HG03558 (cell line): ENCODE results near the gene HLA-DMA.

Experiments
- ATAC-seq: cut with Tn5 transposase; IDR thresholded peaks from one replicate; pipeline ENCODE4 v1.9.1; 2021; ENCODE audit warnings: moderate number of reproducible peaks; ENCODE audit not compliant: unreplicated experiment; ENCODE audit errors: extremely low read depth

HLA-DMA gene

DNA sequence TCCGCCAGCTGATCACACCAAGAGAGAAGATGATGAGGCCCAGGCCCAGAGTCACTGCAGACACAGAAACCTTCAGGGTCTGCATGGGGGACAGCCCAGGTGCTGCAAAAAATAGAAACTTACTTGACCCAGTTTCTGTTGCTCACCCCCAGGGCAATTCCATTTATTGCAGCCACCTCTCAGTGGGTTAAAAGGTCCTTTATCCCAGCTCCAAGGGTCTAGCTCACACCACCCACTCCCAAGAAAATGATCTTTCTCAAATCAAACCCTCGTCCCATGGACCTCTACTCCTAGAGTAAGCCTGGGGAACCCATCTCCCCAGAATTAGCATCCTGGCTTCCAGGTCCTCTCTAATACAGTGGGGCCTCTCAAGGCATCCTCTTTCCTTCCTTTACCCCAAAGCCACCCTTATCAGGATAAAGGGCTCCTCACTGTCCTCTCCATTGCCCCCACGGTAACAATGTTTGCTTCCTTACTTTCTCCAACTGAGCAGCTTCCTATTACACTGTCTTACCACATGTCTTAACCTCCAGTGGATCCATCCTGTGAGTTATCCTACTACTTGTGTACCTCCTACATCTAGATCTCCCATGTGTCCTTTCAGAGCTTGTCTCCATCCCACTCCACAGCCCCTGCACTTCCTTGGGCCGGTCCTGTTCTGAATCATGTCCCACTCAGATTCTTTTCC lies 17.2 kb downstream of the HLA-DMA start:
- no peak for ATAC-seq

DNA sequence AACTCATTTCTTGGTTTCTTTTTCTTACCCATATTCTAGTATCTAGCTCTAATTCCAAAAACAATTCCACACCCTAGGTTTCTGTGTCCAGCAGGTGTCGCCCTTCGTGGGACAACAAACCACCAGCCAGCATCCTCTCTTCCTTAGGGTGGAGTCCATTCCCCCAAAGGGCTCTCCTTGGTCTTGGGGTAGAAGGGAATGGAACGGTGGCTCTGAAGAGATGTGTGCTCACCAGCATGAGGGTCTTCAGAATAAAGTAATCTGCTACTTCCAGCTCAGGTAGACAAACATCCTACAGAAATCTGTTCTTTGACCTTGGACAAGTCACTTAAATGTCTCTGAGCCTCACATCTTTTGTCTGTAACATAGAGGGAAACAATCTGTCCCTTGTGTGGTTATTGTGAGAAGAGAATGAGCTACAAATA lies 19.2 kb downstream of the HLA-DMA start:
- ATAC-seq, result no peak

DNA sequence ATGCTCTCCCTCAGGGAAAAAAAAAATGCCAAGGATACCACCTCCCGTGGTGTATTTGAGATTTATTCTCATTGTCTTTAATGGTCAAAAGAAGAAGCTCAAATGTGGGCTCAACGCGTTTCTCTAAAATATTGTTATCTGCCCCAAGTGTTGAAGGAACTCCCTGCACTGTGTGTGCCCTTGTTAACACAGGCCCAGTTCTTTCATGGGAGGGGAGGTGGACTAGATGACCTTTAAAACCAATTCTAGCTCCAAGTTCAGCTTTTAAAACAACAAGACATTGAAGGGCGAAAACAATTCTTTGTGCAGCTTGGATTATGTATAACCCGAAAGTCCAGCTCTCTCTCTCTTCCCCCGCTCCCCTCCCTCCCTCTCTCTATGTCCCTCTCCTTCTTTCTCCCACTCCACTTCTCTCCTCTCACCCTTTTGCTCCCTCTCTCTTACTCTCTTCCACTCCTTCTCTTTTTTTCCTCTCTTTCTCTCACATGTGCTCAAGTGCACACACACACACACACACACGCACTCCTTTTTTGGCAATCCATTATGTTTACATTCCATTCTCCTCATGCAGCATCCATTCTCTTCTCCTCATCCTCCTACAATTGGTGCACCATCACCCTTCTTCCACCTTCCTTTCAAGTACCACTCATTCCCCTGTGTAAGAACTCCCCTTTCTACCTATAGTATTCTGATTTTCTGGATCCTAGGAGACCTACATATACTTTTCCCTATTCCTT lies 20.6 kb downstream of the HLA-DMA start:
- no peak for ATAC-seq

DNA sequence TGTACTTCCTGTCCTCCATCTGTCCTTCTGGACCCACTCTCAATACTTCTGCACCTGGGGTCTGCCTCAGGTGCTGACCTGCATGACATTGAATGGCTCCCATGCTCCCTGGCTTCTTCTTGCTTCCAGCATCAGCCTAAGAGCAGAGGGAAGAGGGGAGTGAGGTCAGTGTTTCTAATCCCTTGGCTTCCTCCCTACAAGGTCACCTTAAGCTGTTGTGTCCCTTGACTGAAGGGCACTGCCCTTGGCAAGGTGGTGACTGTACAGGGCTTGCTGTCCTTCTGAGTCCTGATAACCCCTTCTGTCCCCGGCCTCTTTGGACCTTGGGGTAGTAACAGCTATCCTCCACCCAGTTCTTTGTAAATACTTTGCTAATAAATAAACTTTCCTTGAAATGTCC lies 21.7 kb downstream of the HLA-DMA start:
- ATAC-seq, result no peak

DNA sequence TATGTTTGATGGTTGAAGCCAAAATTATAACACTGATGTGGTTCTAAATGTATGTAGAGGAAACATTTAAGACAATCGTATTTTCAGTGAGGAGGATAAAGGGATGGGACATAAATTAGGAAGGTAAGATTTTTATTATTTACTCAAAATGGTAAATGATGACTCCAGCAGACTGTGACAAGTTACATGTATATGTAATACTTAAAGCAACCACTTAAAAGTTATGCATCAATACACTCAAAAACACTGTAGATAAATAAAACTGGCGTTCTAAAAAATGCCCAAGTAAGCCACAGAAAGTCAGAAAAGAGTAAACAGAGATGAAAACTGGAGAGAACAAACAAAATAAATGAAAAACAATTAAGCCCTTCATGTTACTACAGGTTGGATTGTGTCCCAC lies 30.8 kb downstream of the HLA-DMA start:
- ATAC-seq, result no peak

DNA sequence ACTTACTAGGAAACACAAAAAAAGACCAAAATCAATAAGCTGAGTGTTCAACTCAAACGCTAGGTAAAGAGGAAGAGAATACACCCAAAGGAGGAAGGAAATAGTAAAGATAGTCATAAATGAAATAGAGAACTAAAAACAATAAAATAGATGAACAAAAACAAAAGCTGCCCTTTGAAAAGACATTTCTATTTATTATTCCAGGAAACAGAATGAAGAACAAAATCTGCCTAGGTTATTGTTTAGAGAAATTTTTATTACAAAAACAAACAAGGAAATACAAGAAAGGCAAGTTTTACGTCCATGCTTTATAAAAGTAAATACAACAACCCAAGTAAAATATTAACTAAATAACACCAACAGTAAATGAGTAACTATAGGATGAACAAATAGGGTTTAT lies 32.2 kb downstream of the HLA-DMA start:
- ATAC-seq, result no peak

DNA sequence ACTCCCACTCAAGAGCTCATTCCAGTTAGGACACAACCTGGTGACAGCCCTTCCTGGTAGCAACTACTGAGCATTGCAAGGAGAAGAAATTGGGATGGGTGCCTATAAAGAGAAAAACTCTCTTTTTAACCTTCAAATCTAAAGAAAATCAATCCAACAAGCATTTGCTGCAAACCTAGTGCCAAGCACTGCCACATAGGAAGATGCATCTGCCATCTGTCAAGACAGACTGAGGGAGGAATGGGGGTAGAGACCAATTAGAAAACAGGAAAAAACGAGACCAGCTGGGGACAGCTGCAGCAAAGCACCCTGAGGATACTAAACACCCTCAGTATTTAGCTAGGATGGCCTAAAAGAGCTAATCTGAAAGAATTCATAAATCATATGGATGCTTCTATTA lies 39.9 kb downstream of the HLA-DMA start:
- no peak for ATAC-seq

DNA sequence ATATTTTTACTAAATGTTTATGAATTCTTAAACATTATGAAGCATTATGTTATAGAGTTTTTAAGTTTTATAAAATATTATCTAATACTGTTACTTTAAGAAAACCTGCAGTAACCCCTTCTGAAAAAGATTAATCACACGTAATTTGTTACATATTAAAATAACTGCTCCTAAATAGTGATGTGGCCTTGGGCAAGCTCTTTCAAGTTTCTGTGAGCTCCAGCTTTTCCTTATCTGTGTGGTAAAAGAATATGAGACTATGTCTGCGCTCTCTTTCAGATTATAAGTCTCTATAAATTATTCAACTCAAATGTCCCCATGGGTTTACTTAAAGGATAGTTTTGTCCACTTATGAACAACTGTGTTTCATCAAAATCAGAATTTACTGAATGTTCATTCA lies 44.0 kb downstream of the HLA-DMA start:
- no peak for ATAC-seq

DNA sequence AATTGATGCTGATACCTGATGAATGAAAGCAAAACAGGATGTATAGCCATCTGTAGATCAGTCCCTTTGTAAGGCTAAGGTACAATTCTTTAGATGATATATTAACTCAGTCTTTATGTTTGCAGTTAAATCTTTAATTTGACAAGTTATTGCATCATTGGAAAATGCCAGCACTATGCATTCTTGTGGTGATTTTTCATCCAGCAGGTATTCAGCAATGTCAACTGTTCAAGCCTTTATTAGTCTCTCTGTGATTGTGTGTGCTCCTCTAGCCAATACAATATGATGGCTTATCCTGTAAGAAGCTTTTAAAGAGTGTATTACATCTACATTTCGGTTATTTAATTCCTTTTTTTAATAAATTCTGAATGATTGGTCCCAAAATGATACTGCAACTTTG lies 46.4 kb downstream of the HLA-DMA start:
- ATAC-seq, result no peak

DNA sequence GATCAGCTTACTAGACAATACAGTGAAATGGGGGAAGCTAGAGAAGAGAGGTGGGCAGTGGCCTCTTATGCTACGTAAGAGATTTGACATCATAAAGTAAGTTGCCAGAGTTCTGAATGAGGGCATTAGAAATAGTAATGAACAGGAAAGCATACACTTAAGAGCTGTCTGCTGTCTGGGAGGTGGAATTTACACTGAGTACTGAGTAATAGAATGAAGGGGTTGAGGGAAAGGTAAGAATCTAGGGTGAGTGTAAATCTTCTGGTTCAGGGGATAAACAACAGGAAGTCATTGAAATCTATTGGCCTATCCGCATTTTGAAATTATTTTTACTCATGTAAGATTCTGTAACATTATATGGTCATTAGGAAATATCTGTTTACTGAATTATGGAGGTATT lies 47.8 kb downstream of the HLA-DMA start:
- ATAC-seq, result no peak

DNA sequence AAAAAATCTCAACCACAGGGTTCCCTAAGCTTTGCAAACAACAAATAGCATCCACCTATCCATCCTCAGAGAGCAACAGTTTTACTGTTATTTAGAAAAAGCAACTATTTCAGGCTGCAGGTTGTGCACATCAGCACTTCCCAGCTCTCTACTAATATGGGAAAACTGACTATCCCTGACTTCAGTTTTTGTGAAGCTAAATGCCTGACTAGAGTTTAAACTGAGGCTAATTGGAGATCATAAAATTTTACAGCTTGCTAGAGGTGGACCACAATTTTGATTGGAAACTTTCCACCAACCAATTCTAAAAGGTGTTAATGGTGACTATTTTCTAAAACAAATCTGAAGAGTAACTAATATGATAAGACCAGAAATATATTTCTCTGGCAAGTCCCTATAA lies 48.9 kb downstream of the HLA-DMA start:
- no peak for ATAC-seq
